K562 (cell line): ENCODE measurements around the gene THBS2. TPM values are rescaled to one million over a fixed set of nuclear protein-coding genes. Genes with fewer than 3 reads are reported as not detected.

Experiments
- ATAC-seq: fragments of 200-7000 bp; cut with Tn5 transposase; 3 replicates; pipeline ENCODE4 v1.9.1; 2020; ENCODE audit warnings: moderate library complexity
- BruUV-seq: library from RNA; stranded (reverse); fragments of 400-500 nt; replicated peaks from 2 replicates; lab custom pipeline; 2021; lab: Mats Ljungman, UMichigan
- CTCF ChIA-PET: fragments of 300-600 bp; formaldehyde crosslinking; extraction: SDS; loops from one replicate; lab custom pipeline; 2021; ENCODE audit warnings: low intra/inter-chr PET ratio; lab: Yijun Ruan, JAX
- POLR2A ChIA-PET: fragments of 300-600, 350-650 bp; sonication (Branson Sonifier 250); formaldehyde crosslinking; extraction: SDS; loops from one replicate; lab custom pipeline; 2021; ENCODE audit warnings: antibody characterized with exemption, inconsistent platforms; lab: Yijun Ruan, JAX
- DNase-seq, 4 experiments: peaks; one replicate each; pipeline versions ENCODE4 v3.0.0 to v3.0.0-alpha.2; 2011 to 2018; ENCODE audit warnings: low spot score in 3 of 4, mixed read lengths in 3 of 4; ENCODE audit errors: extremely low read depth in 1 of 4
- FAIRE-seq: peaks from 2 replicates; lab custom pipeline; 2011; peaks lifted over from hg19 to GRCh38; lab: Jason Lieb, UNC
- H2AFZ ChIP-seq: 2 replicates; pipeline ENCODE4 v1.6.0; 2011; ENCODE audit warnings: low read depth, low read length, control low read depth, inconsistent platforms
- H3K27ac ChIP-seq: fragments of 200-600 bp; 3 replicates; pipeline ENCODE4 v1.8.0; 2011; ENCODE audit warnings: low read depth, mild to moderate bottlenecking, control low read depth, inconsistent platforms, low read length, moderate library complexity, mixed read lengths; ENCODE audit errors: extremely low read depth
- H3K27me3 ChIP-seq, 2 experiments: fragments of 300-600 bp in 1 of 2; 2 replicates in 1 of 2; 3 replicates in 1 of 2; pipeline versions ENCODE4 v1.6.0 to v1.8.0; 2011; ENCODE audit warnings: inconsistent platforms in 2 of 2, low read length in 2 of 2, mild to moderate bottlenecking in 1 of 2, mixed read lengths in 1 of 2, moderate library complexity in 1 of 2; ENCODE audit not compliant: control insufficient read depth in 2 of 2, insufficient read depth in 2 of 2
- H3K36me3 ChIP-seq: fragments of 300-600 bp; 3 replicates; pipeline ENCODE4 v1.8.0; 2011; ENCODE audit warnings: mild to moderate bottlenecking, low read length, inconsistent platforms; ENCODE audit not compliant: control insufficient read depth, insufficient read depth
- H3K4me1 ChIP-seq, 2 experiments: fragments of 200-600 bp in 1 of 2; replicated peaks in 1 of 2; 2 replicates in 1 of 2; 3 replicates in 1 of 2; pipeline versions ENCODE4 v1.5.1 to v1.8.0; 2011; ENCODE audit warnings: inconsistent platforms in 2 of 2, low read length in 2 of 2, mild to moderate bottlenecking in 1 of 2, mixed read lengths in 1 of 2, moderate library complexity in 1 of 2; ENCODE audit not compliant: control insufficient read depth in 2 of 2, insufficient read depth in 2 of 2
- H3K4me2 ChIP-seq: 2 replicates; pipeline ENCODE4 v1.6.1; 2011; ENCODE audit warnings: low read length, control low read depth, inconsistent platforms, mixed read lengths; ENCODE audit not compliant: insufficient read depth
- H3K4me3 ChIP-seq: fragments of 200-600 bp; sonication (generic), shearing (Covaris generic); 2 replicates; pipeline ENCODE4 v1.5.1; 2016; ENCODE audit warnings: control low read depth, inconsistent platforms
- H3K79me2 ChIP-seq: fragments of 200-600 bp; 3 replicates; pipeline ENCODE4 v1.8.0; 2011; ENCODE audit warnings: low read length, inconsistent platforms; ENCODE audit not compliant: control insufficient read depth, insufficient read depth
- H3K9ac ChIP-seq, 2 experiments: 2 replicates each; pipeline versions ENCODE4 v1.6.0 to v1.6.1; 2011; ENCODE audit warnings: low read depth in 2 of 2, low read length in 2 of 2, control low read depth in 1 of 2, inconsistent platforms in 1 of 2, mild to moderate bottlenecking in 1 of 2, mixed read lengths in 1 of 2; ENCODE audit not compliant: insufficient read depth in 1 of 2
- H3K9me1 ChIP-seq: one replicate; pipeline ENCODE4 v1.6.0; 2011; ENCODE audit warnings: inconsistent platforms, mild to moderate bottlenecking, low read length, moderate library complexity; ENCODE audit not compliant: control insufficient read depth, insufficient read depth
- H3K9me3 ChIP-seq: replicated peaks from 2 replicates; pipeline ENCODE4 v1.5.1; 2011; ENCODE audit warnings: low read depth, low read length, inconsistent platforms; ENCODE audit not compliant: control insufficient read depth, insufficient read depth
- H4K20me1 ChIP-seq: replicated peaks from 2 replicates; pipeline ENCODE4 v1.6.1; 2011; ENCODE audit warnings: low read length, inconsistent platforms, mixed read lengths; ENCODE audit not compliant: control insufficient read depth, insufficient read depth
- FOXA1 ChIP-seq: fragments of 450-650 bp; IDR thresholded peaks from 2 replicates; pipeline ENCODE4 v1.6.1; 2016; ENCODE audit warnings: mild to moderate bottlenecking, borderline replicate concordance
- IFI16 ChIP-seq: fragments of 250-450 bp; sonication (Bioruptor Pico); IDR thresholded peaks from 2 replicates; pipeline ENCODE4 v2.1.2; 2022; ENCODE audit warnings: mild to moderate bottlenecking, inconsistent platforms
- NCOA4 ChIP-seq: fragments of 450-650 bp; IDR thresholded peaks from 2 replicates; pipeline ENCODE4 v1.6.1; 2018; ENCODE audit warnings: mild to moderate bottlenecking; ENCODE audit not compliant: partially characterized antibody
- RFX1 ChIP-seq: fragments of 450-650 bp; IDR thresholded peaks from 2 replicates; pipeline ENCODE4 v1.6.1; 2016; ENCODE audit warnings: mild to moderate bottlenecking, moderate library complexity
- TCF7 ChIP-seq: sonication (generic); IDR thresholded peaks from 2 replicates; pipeline ENCODE4 v1.6.1; 2016; ENCODE audit warnings: antibody characterized with exemption, borderline replicate concordance
- THAP12 ChIP-seq: fragments of 250-450 bp; sonication (Bioruptor Pico); IDR thresholded peaks from 2 replicates; pipeline ENCODE4 v1.9.0; 2021; ENCODE audit warnings: mild to moderate bottlenecking, inconsistent platforms
- WGBS: fragments of 100-300 bp; shearing (Covaris generic); methylation state at CpG from one replicate; pipeline ENCODE4 v1.1.6; 2016; ENCODE audit warnings: low coverage, mixed read lengths; ENCODE audit not compliant: insufficient coverage; ENCODE audit errors: missing lambda C conversion rate; 5-methylcytosine and 5-hydroxymethylcytosine counted together
- in situ Hi-C: fragments of 300-500 bp; cut with MboI; formaldehyde crosslinking; loops from 4 replicates; pipeline ENCODE4 v1.15.0; 2018; ENCODE audit warnings: inconsistent platforms, mixed read lengths
- intact Hi-C: fragments of 100-400 bp; cut with micrococcal nuclease; formaldehyde crosslinking; loops from 2 replicates; pipeline ENCODE4 v1.14.2; 2022
- polyA plus RNA-seq, 8 experiments: library from polyadenylated mRNA; depleted of rRNA in 4 of 8; stranded (reverse) in 5 of 8; unstranded in 3 of 8; fragments of >200 nt; fragmentation: Nextera tagmentation in 2 of 8; fragmentation: Illumina TruSeq in 1 of 8; extraction: Ambion mirVana in 2 of 8; extraction: Trizol in 1 of 8; gene quantifications; 2 replicates each; pipeline versions ENCODE4 v1.2.1 to v1.2.3, GENCODE V29; 2011 to 2014; ENCODE audit warnings: inconsistent platforms in 1 of 8, missing spikeins in 1 of 8
- total RNA-seq, 7 experiments: library from RNA; depleted of rRNA in 6 of 7; stranded (reverse); fragments of >200 nt in 6 of 7; fragmentation: Illumina TruSeq in 2 of 7; extraction: Trizol in 2 of 7; gene quantifications; 2 replicates each; pipeline versions ENCODE4 v1.2.1 to v1.2.3, GENCODE V29; 2011 to 2021; ENCODE audit warnings: low replicate concordance in 1 of 7
- TF ChIP-seq, protein P1 (sequence below): fragments of 450-650 bp; IDR thresholded peaks from 2 replicates; pipeline ENCODE4 v1.6.1; 2017; ENCODE audit warnings: antibody characterized with exemption
- TF ChIP-seq, protein P2 (sequence below): fragments of 250-450 bp; sonication (Bioruptor Pico); IDR thresholded peaks from 2 replicates; pipeline ENCODE4 v1.5.1; 2021; ENCODE audit warnings: mild to moderate bottlenecking
- TF ChIP-seq, protein P3 (sequence below): sonication (generic); formaldehyde crosslinking; IDR thresholded peaks from 2 replicates; pipeline ENCODE4 v1.8.1; 2022; ENCODE audit warnings: missing genetic modification reagents
- TF ChIP-seq, protein P4 (sequence below): sonication (generic); formaldehyde crosslinking; IDR thresholded peaks from 2 replicates; pipeline ENCODE4 v1.8.1; 2023; ENCODE audit warnings: mild to moderate bottlenecking, missing genetic modification reagents, moderate library complexity
- TF ChIP-seq, protein P5 (sequence below): fragments of 250-450 bp; sonication (Bioruptor Pico); IDR thresholded peaks from 2 replicates; pipeline ENCODE4 v1.4.0; 2020; ENCODE audit warnings: mild to moderate bottlenecking

Gene THBS2
- total and polyA plus RNA-seq, 9 of the 15 experiments (the other 6 are each of a cell fraction or from before 2014, with no cell fraction given) = 0.03 to 0.11 (median 0.03) TPM; not detected in 6

DNA sequence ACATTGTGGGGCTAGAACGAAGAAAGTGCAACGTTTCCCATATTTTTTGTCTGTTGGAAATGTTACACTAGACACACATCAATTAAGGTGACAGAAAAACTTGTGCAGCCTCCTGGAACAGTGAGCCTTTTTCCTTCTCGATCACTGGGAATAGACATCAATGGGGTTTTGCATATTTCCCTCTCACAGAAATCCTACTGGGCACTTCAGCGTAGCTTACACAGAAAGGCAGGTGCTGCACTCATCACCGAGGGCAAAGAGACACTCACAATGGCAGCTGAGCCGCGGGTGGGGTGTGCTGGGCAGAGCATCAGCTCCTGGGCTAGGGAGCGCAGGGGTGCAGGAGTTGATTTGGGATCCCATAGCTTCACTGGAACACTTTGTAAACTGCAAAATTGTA is 64.5 kb downstream of the THBS2 start:
- H3K79me2 ChIP-seq = no peaks in the 10 kb centered on the region
- no peak overlapping the region for H3K4me2 ChIP-seq
- no peaks in the 10 kb centered on the region for H3K36me3 ChIP-seq
- H3K4me3 ChIP-seq = no peak overlapping the region
- no peaks in the 10 kb centered on the region for H3K4me1 ChIP-seq
- DNase-seq (no peak), ATAC-seq (no peak), FAIRE-seq (no peak)
- H3K27ac ChIP-seq = no peak overlapping the region
- H3K9ac ChIP-seq = no peak overlapping the region
- no TSS peak for BruUV-seq
- H3K27me3 ChIP-seq = peaks cover 34 to 68% of the 10 kb centered on the region in 2 experiments
- no peaks in the 10 kb centered on the region for H4K20me1 ChIP-seq
- no peaks in the 10 kb centered on the region for H3K9me1 ChIP-seq
- in situ Hi-C loops (no loop called here), intact Hi-C loops (no loop called here)
- WGBS = under 1% methylated on average over 8 of the region's 8 CpGs
- H3K9me3 ChIP-seq = no peaks in the 10 kb centered on the region
- ChIA-PET POLR2A (no interaction called here), CTCF (no interaction called here)
- H2AFZ ChIP-seq = no peak overlapping the region
- TF ChIP-seq IFI16 (CRISPR knock-in tag) = no peak
- TF ChIP-seq, protein P1, sequence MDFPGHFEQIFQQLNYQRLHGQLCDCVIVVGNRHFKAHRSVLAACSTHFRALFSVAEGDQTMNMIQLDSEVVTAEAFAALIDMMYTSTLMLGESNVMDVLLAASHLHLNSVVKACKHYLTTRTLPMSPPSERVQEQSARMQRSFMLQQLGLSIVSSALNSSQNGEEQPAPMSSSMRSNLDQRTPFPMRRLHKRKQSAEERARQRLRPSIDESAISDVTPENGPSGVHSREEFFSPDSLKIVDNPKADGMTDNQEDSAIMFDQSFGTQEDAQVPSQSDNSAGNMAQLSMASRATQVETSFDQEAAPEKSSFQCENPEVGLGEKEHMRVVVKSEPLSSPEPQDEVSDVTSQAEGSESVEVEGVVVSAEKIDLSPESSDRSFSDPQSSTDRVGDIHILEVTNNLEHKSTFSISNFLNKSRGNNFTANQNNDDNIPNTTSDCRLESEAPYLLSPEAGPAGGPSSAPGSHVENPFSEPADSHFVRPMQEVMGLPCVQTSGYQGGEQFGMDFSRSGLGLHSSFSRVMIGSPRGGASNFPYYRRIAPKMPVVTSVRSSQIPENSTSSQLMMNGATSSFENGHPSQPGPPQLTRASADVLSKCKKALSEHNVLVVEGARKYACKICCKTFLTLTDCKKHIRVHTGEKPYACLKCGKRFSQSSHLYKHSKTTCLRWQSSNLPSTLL = no peak
- TF ChIP-seq, protein P2, sequence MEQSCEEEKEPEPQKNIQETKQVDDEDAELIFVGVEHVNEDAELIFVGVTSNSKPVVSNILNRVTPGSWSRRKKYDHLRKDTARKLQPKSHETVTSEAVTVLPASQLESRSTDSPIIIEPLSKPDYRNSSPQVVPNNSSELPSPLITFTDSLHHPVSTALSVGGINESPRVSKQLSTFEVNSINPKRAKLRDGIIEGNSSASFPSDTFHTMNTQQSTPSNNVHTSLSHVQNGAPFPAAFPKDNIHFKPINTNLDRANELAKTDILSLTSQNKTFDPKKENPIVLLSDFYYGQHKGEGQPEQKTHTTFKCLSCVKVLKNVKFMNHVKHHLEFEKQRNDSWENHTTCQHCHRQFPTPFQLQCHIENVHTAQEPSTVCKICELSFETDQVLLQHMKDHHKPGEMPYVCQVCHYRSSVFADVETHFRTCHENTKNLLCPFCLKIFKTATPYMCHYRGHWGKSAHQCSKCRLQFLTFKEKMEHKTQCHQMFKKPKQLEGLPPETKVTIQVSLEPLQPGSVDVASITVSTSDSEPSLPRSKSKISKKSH (CRISPR knock-in tag) = no peak
- no peak for TF ChIP-seq FOXA1
- TF ChIP-seq, protein P3, sequence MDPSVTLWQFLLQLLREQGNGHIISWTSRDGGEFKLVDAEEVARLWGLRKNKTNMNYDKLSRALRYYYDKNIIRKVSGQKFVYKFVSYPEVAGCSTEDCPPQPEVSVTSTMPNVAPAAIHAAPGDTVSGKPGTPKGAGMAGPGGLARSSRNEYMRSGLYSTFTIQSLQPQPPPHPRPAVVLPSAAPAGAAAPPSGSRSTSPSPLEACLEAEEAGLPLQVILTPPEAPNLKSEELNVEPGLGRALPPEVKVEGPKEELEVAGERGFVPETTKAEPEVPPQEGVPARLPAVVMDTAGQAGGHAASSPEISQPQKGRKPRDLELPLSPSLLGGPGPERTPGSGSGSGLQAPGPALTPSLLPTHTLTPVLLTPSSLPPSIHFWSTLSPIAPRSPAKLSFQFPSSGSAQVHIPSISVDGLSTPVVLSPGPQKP = no peak
- TF ChIP-seq TCF7 = no peak
- no peak for TF ChIP-seq NCOA4
- no peak for TF ChIP-seq RFX1
- TF ChIP-seq THAP12 (CRISPR knock-in tag) = no peak
- TF ChIP-seq, protein P4, sequence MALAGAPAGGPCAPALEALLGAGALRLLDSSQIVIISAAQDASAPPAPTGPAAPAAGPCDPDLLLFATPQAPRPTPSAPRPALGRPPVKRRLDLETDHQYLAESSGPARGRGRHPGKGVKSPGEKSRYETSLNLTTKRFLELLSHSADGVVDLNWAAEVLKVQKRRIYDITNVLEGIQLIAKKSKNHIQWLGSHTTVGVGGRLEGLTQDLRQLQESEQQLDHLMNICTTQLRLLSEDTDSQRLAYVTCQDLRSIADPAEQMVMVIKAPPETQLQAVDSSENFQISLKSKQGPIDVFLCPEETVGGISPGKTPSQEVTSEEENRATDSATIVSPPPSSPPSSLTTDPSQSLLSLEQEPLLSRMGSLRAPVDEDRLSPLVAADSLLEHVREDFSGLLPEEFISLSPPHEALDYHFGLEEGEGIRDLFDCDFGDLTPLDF (CRISPR knock-in tag) = no peak
- TF ChIP-seq, protein P5, sequence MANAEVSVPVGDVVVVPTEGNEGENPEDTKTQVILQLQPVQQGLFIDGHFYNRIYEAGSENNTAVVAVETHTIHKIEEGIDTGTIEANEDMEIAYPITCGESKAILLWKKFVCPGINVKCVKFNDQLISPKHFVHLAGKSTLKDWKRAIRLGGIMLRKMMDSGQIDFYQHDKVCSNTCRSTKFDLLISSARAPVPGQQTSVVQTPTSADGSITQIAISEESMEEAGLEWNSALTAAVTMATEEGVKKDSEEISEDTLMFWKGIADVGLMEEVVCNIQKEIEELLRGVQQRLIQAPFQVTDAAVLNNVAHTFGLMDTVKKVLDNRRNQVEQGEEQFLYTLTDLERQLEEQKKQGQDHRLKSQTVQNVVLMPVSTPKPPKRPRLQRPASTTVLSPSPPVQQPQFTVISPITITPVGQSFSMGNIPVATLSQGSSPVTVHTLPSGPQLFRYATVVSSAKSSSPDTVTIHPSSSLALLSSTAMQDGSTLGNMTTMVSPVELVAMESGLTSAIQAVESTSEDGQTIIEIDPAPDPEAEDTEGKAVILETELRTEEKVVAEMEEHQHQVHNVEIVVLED (CRISPR knock-in tag) = no peak
